Hepatocyte (in vitro differentiated cells): ENCODE data around the gene TCF7L2. TPM values are rescaled to one million over a fixed set of nuclear protein-coding genes. Genes with fewer than 3 reads are reported as not detected.

Experiments used
- DNase-seq: peaks from one replicate; pipeline ENCODE4 v3.0.0-alpha.2; 2016; ENCODE audit warnings: low spot score
- H2AFZ ChIP-seq: fragments of 200-600 bp; sonication (generic); 2 replicates; pipeline ENCODE4 v1.6.0; 2016; ENCODE audit warnings: antibody characterized with exemption, mild to moderate bottlenecking
- H3K27ac ChIP-seq: fragments of 200-600 bp; sonication (generic); 2 replicates; pipeline ENCODE4 v1.5.1; 2016; ENCODE audit warnings: mild to moderate bottlenecking
- H3K27me3 ChIP-seq: fragments of 200-600 bp; sonication (generic); 2 replicates; pipeline ENCODE4 v1.6.1; 2016
- H3K36me3 ChIP-seq: fragments of 200-600 bp; sonication (generic); replicated peaks from 2 replicates; pipeline ENCODE4 v1.5.1; 2016; ENCODE audit warnings: low read depth; ENCODE audit not compliant: insufficient read depth
- H3K4me1 ChIP-seq: fragments of 200-600 bp; sonication (generic); 2 replicates; pipeline ENCODE4 v1.5.1; 2016; ENCODE audit warnings: mild to moderate bottlenecking, moderate library complexity; ENCODE audit not compliant: insufficient read depth
- H3K4me2 ChIP-seq: fragments of 200-600 bp; sonication (generic); 2 replicates; pipeline ENCODE4 v1.6.0; 2016
- H3K4me3 ChIP-seq: fragments of 200-600 bp; sonication (generic); 2 replicates; pipeline ENCODE4 v1.5.1; 2016; ENCODE audit warnings: mild to moderate bottlenecking
- H3K79me2 ChIP-seq: fragments of 200-600 bp; sonication (generic); 2 replicates; pipeline ENCODE4 v1.6.0; 2017; ENCODE audit warnings: mild to moderate bottlenecking
- H3K9me2 ChIP-seq: fragments of 200-600 bp; sonication (generic); replicated peaks from 2 replicates; pipeline ENCODE4 v1.6.0; 2017; ENCODE audit warnings: mild to moderate bottlenecking; ENCODE audit not compliant: insufficient read depth
- H3K9me3 ChIP-seq: fragments of 200-600 bp; sonication (generic); 2 replicates; pipeline ENCODE4 v1.5.1; 2016; ENCODE audit warnings: low read depth, mild to moderate bottlenecking
- H4K20me1 ChIP-seq: fragments of 200-600 bp; sonication (generic); 2 replicates; pipeline ENCODE4 v1.6.0; 2016; ENCODE audit warnings: mild to moderate bottlenecking; ENCODE audit not compliant: insufficient read depth, poor library complexity, severe bottlenecking
- CTCF ChIP-seq: fragments of 200-600 bp; sonication (generic); IDR thresholded peaks from 2 replicates; pipeline ENCODE4 v1.5.1; 2016; ENCODE audit warnings: antibody characterized with exemption, mild to moderate bottlenecking; ENCODE audit not compliant: poor library complexity
- EZH2 ChIP-seq: fragments of 200-600 bp; sonication (generic); IDR thresholded peaks from 2 replicates; pipeline ENCODE4 v1.6.1; 2016; ENCODE audit warnings: antibody characterized with exemption, mild to moderate bottlenecking, borderline replicate concordance
- EZH2phosphoT487 ChIP-seq: fragments of 200-600 bp; sonication (generic); IDR thresholded peaks from one replicate; pipeline ENCODE4 v1.6.1; 2018; ENCODE audit warnings: antibody characterized with exemption, mild to moderate bottlenecking, low read depth, moderate library complexity; ENCODE audit not compliant: unreplicated experiment, severe bottlenecking
- WGBS: methylation state at CpG from one replicate; pipeline ENCODE4 v1.1.6; 2016; ENCODE audit warnings: low lambda C conversion rate; ENCODE audit errors: missing lambda C conversion rate; 5-methylcytosine and 5-hydroxymethylcytosine counted together
- polyA plus RNA-seq: library from polyadenylated mRNA; unstranded; fragments of >200 nt; fragmentation: Nextera tagmentation; extraction: Ambion mirVana; gene quantifications from 2 replicates; pipeline ENCODE4 v1.2.1, GENCODE V29; 2016
- total RNA-seq: library from RNA; depleted of rRNA; stranded (reverse); fragments of >200 nt; gene quantifications from 2 replicates; pipeline ENCODE4 v1.2.3, GENCODE V29; 2014

Gene TCF7L2
- total and polyA plus RNA-seq, 2 experiments from 2014 or later = 14.8 to 28.8 TPM

- TF ChIP-seq EZH2 (no peak), EZH2phosphoT487 (no peak), CTCF (no peak)
- Histone ChIP-seq H3K27ac (peak overlapping the region; percentile 90), H2AFZ (no peak overlapping the region), H3K36me3 (no peaks in the 10 kb centered on the region), H3K9me2 (no peaks in the 10 kb centered on the region), H3K4me1 (peaks cover 71% of the 10 kb centered on the region), H3K27me3 (no peaks in the 10 kb centered on the region), H3K9me3 (no peaks in the 10 kb centered on the region), H3K79me2 (peaks cover 82% of the 10 kb centered on the region), H4K20me1 (peaks cover 3% of the 10 kb centered on the region), H3K4me2 (peak overlapping the region; percentile 61), H3K4me3 (no peak overlapping the region)
- 28% methylated on average over 19 of the region's 19 CpGs for WGBS
- DNase-seq = peak; percentile 61
These were observed 108.7 kb downstream of the TCF7L2 start for GRCh38 chr10:113058523-113059370.

GRCh38 chr10:113059371-113059780, 109.3 kb downstream of the TCF7L2 start:
- Histone ChIP-seq H3K4me2 (peak overlapping the region; percentile 61), H3K36me3 (no peaks in the 10 kb centered on the region), H3K4me1 (peaks cover 76% of the 10 kb centered on the region), H3K27ac (peak overlapping the region; percentile 90), H3K79me2 (peaks cover 82% of the 10 kb centered on the region), H3K27me3 (no peaks in the 10 kb centered on the region), H4K20me1 (peaks cover 3% of the 10 kb centered on the region), H3K4me3 (no peak overlapping the region), H3K9me3 (no peaks in the 10 kb centered on the region), H3K9me2 (no peaks in the 10 kb centered on the region), H2AFZ (no peak overlapping the region)
- TF ChIP-seq EZH2 (no peak), CTCF (no peak), EZH2phosphoT487 (no peak)
- DNase-seq = peak; percentile 39
- WGBS = 12% methylated on average over 8 of the region's 8 CpGs

GRCh38 chr10:113060201-113061053, 110.4 kb downstream of the TCF7L2 start:
- WGBS = 52% methylated on average over 15 of the region's 15 CpGs
- Histone ChIP-seq H3K4me3 (no peak overlapping the region), H3K27me3 (no peaks in the 10 kb centered on the region), H3K9me3 (no peaks in the 10 kb centered on the region), H3K36me3 (no peaks in the 10 kb centered on the region), H2AFZ (no peak overlapping the region), H4K20me1 (peaks cover 3% of the 10 kb centered on the region), H3K27ac (peak overlapping the region; percentile 90), H3K9me2 (no peaks in the 10 kb centered on the region), H3K4me1 (peaks cover 76% of the 10 kb centered on the region), H3K79me2 (peaks cover 82% of the 10 kb centered on the region), H3K4me2 (peak overlapping the region; percentile 61)
- peak; percentile 52 for DNase-seq
- TF ChIP-seq CTCF = no peak
- TF ChIP-seq EZH2phosphoT487 = no peak
- TF ChIP-seq EZH2 = no peak
